Caco-2 (cell line): ENCODE data around the gene ECHS1. TPM values are rescaled to one million over a fixed set of nuclear protein-coding genes. Genes with fewer than 3 reads are reported as not detected.
A peak's percentile ranks its signal among the peaks of the same experiment; 100 is the strongest.
"Not testable (repeated sequence)": the region's sequence is repeated elsewhere in the genome, so short reads cannot be mapped to it uniquely, and the experiment has no call there.

Experiments
- BruUV-seq: library from RNA; stranded (reverse); fragments of 400-500 nt; replicated peaks from 2 replicates; lab custom pipeline; 2021; lab: Mats Ljungman, UMichigan
- CTCF ChIA-PET: fragments of 300-600 bp; sonication (Branson Sonifier 250); formaldehyde crosslinking; loops from one replicate; lab custom pipeline; 2022; ENCODE audit warnings: antibody characterized with exemption; lab: Charles Lee
- POLR2A ChIA-PET: fragments of 300-600 bp; sonication (Branson Sonifier 250); formaldehyde crosslinking; loops from one replicate; lab custom pipeline; 2022; ENCODE audit warnings: antibody characterized with exemption; lab: Charles Lee
- DNase-seq, 2 experiments: peaks; one replicate each; pipeline versions ENCODE4 v3.0.0 to v3.0.0-alpha.2; 2020 to 2022
- H3K27me3 ChIP-seq: replicated peaks from 2 replicates; pipeline ENCODE4 v1.6.0; 2011; ENCODE audit warnings: low read length; ENCODE audit not compliant: control insufficient read depth, insufficient read depth
- H3K36me3 ChIP-seq: 2 replicates; pipeline ENCODE4 v1.5.1; 2011; ENCODE audit warnings: low read length; ENCODE audit not compliant: control insufficient read depth, insufficient read depth
- H3K4me1 ChIP-seq: fragments of 250-450 bp; sonication (Bioruptor Pico); 2 replicates; pipeline ENCODE4 v1.5.1; 2020; ENCODE audit warnings: mild to moderate bottlenecking
- H3K4me3 ChIP-seq: 2 replicates; pipeline ENCODE4 v1.5.1; 2011; ENCODE audit warnings: low read depth, mild to moderate bottlenecking, control low read depth, low read length
- H3K9me3 ChIP-seq: fragments of 250-450 bp; sonication (Bioruptor Pico); 2 replicates; pipeline ENCODE4 v1.5.1; 2020; ENCODE audit warnings: mild to moderate bottlenecking, moderate library complexity
- H3K27ac Mint-ChIP-seq: one replicate; pipeline ENCODE4 v1.8.0; 2022; ENCODE audit warnings: mixed read lengths; ENCODE audit not compliant: unreplicated experiment
- H3K27me3 Mint-ChIP-seq: one replicate; pipeline ENCODE4 v1.8.0; 2022; ENCODE audit warnings: mixed read lengths; ENCODE audit not compliant: insufficient read depth, unreplicated experiment
- H3K36me3 Mint-ChIP-seq: one replicate; pipeline ENCODE4 v1.8.0; 2022; ENCODE audit warnings: mild to moderate bottlenecking, mixed read lengths; ENCODE audit not compliant: insufficient read depth, unreplicated experiment
- H3K4me1 Mint-ChIP-seq: one replicate; pipeline ENCODE4 v1.8.0; 2022; ENCODE audit warnings: low read depth, mixed read lengths; ENCODE audit not compliant: unreplicated experiment
- H3K4me3 Mint-ChIP-seq: one replicate; pipeline ENCODE4 v1.8.0; 2022; ENCODE audit warnings: mild to moderate bottlenecking, moderate library complexity, mixed read lengths; ENCODE audit not compliant: unreplicated experiment
- H3K9me3 Mint-ChIP-seq: one replicate; pipeline ENCODE4 v1.8.0; 2022; ENCODE audit warnings: mixed read lengths; ENCODE audit not compliant: unreplicated experiment
- intact Hi-C: fragments of 100-400 bp; cut with micrococcal nuclease; formaldehyde crosslinking; loops from one replicate; pipeline ENCODE4 v1.10.0; 2022; ENCODE audit not compliant: unreplicated experiment
- total RNA-seq: library from RNA; stranded (reverse); gene quantifications from 2 replicates; pipeline ENCODE4 v1.2.3, GENCODE V29; 2022
- TF ChIP-seq, protein P1 (sequence below), 2 experiments: fragments of 200-600 bp in 1 of 2; IDR thresholded peaks; 1 replicate in 1 of 2; 2 replicates in 1 of 2; pipeline versions ENCODE4 v1.5.1 to v1.8.0; 2011 to 2022; ENCODE audit warnings: antibody characterized with exemption in 1 of 2, control low read depth in 1 of 2, inconsistent platforms in 1 of 2, low read depth in 1 of 2, low read length in 1 of 2, mild to moderate bottlenecking in 1 of 2, moderate library complexity in 1 of 2; ENCODE audit not compliant: insufficient read depth in 1 of 2, severe bottlenecking in 1 of 2, unreplicated experiment in 1 of 2

Gene ECHS1
- total RNA-seq, 1 experiment from 2014 or later: 247 TPM

GRCh38 chr10:133377025-133377817 lies 4.1 kb upstream of the ECHS1 start:
- Mint-ChIP-seq H3K36me3 (peaks cover 6% of the 10 kb centered on the region), H3K27ac (no peak overlapping the region), H3K4me1 (no peaks in the 10 kb centered on the region), H3K27me3 (no peaks in the 10 kb centered on the region), H3K4me3 (peak overlapping the region; percentile 81), H3K9me3 (no peaks in the 10 kb centered on the region)
- BruUV-seq: no TSS peak
- CTCF ChIA-PET: interaction anchor here (1.1 kb wide), 1 partner anchor 48 kb away, joined by 3 read pairs; no protein-coding TSS in a partner anchor
- no peaks in the 10 kb centered on the region for H3K9me3 ChIP-seq
- H3K27me3 ChIP-seq: no peaks in the 10 kb centered on the region
- TF ChIP-seq, protein P1, sequence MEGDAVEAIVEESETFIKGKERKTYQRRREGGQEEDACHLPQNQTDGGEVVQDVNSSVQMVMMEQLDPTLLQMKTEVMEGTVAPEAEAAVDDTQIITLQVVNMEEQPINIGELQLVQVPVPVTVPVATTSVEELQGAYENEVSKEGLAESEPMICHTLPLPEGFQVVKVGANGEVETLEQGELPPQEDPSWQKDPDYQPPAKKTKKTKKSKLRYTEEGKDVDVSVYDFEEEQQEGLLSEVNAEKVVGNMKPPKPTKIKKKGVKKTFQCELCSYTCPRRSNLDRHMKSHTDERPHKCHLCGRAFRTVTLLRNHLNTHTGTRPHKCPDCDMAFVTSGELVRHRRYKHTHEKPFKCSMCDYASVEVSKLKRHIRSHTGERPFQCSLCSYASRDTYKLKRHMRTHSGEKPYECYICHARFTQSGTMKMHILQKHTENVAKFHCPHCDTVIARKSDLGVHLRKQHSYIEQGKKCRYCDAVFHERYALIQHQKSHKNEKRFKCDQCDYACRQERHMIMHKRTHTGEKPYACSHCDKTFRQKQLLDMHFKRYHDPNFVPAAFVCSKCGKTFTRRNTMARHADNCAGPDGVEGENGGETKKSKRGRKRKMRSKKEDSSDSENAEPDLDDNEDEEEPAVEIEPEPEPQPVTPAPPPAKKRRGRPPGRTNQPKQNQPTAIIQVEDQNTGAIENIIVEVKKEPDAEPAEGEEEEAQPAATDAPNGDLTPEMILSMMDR (IDR thresholded peaks at IDR 0.05; ENCODE audit: insufficient read depth in 1 of 2, low read depth in 1 of 2, low read length in 1 of 2, severe bottlenecking in 1 of 2, unreplicated experiment in 1 of 2): no peak
- peak overlapping the region; percentile 97 for H3K4me3 ChIP-seq
- peaks cover 17% of the 10 kb centered on the region for H3K4me1 ChIP-seq
- POLR2A ChIA-PET: no interaction called here
- DNase-seq: no peak
- no peaks in the 10 kb centered on the region for H3K36me3 ChIP-seq
- intact Hi-C loops: loop anchor here (5.0 kb wide), 1 partner anchor 70 kb away; the partner anchor contains the start of genes TUBGCP2 and ZNF511

- H3K9me3 Mint-ChIP-seq, DNase-seq, BruUV-seq, H3K4me3 ChIP-seq, CTCF ChIA-PET, H3K27ac Mint-ChIP-seq, H3K36me3 Mint-ChIP-seq, H3K36me3 ChIP-seq, H3K4me1 Mint-ChIP-seq, H3K27me3 Mint-ChIP-seq, H3K27me3 ChIP-seq, POLR2A ChIA-PET, H3K9me3 ChIP-seq: not testable (repeated sequence)
- H3K4me3 Mint-ChIP-seq: peak overlapping the region; percentile 81
- peaks cover 22% of the 10 kb centered on the region for H3K4me1 ChIP-seq
- intact Hi-C loops: loop anchor here (5.0 kb wide), 1 partner anchor 69 kb away; the partner anchor contains the start of genes TUBGCP2 and ZNF511
Measured at GRCh38 chr10:133376183-133376582, 3.0 kb upstream of the ECHS1 start.

GRCh38 chr10:133375357-133376115 lies 2.4 kb upstream of the ECHS1 start:
- CTCF ChIA-PET: no interaction called here

More at GRCh38 chr10:133375357-133376115, 2.4 kb upstream of the ECHS1 start:
- Mint-ChIP-seq H3K27ac (no peak overlapping the region), H3K27me3 (no peaks in the 10 kb centered on the region), H3K36me3 (peaks cover 15% of the 10 kb centered on the region), H3K4me3 (no peak overlapping the region), H3K9me3 (no peaks in the 10 kb centered on the region), H3K4me1 (no peaks in the 10 kb centered on the region)
- Histone ChIP-seq H3K4me3 (no peak overlapping the region), H3K36me3 (no peaks in the 10 kb centered on the region; the same call in 1 of the 2 replicates), H3K4me1 (peaks cover 22% of the 10 kb centered on the region), H3K9me3 (no peaks in the 10 kb centered on the region), H3K27me3 (no peaks in the 10 kb centered on the region)
- no TSS peak for BruUV-seq
- DNase-seq: no peak
- TF ChIP-seq, protein P1 (IDR thresholded peaks at IDR 0.05; ENCODE audit: insufficient read depth in 1 of 2, low read depth in 1 of 2, low read length in 1 of 2, severe bottlenecking in 1 of 2, unreplicated experiment in 1 of 2): no peak
- intact Hi-C loops: loop anchor here (5.0 kb wide), 1 partner anchor 68 kb away; the partner anchor contains the start of genes TUBGCP2 and ZNF511
- POLR2A ChIA-PET: no interaction called here
